ENCODE data around the gene RAB21.

DNA sequence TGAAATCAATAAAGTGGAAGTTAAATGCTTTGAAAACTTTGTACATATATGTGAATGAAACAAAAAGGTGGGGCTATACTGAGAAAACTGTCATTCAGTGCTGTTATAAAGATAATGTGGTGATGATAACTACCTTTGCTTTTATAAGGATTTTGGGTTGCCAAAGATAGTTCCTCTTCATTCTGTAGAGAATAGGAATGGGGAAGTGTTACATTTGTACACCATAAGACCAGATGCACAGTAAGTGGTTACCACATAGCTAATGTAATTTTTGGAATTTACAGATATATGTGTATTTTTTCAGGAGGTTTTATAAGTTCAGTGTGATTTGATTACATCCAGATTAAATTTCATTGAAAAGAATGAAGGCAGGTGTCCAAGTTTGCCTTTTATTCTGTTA is 18.1 kb downstream of the RAB21 start:
- TF ChIP-seq POLR2A (IDR thresholded peaks at IDR 0.05; ENCODE audit: low read length) (no peak), GATA1 (IDR thresholded peaks at IDR 0.05; ENCODE audit: low read depth, low read length) (no peak)

Measured in erythroblast (primary cell).